GM12801 (cell line): ENCODE data around the gene KCNE4.

Experiments used
- TF ChIP-seq, protein P1 (sequence below): IDR thresholded peaks from one replicate; pipeline ENCODE4 v1.5.1; 2011; ENCODE audit warnings: control low read depth; ENCODE audit not compliant: insufficient read length; ENCODE audit errors: extremely low read depth

KCNE4 gene

DNA sequence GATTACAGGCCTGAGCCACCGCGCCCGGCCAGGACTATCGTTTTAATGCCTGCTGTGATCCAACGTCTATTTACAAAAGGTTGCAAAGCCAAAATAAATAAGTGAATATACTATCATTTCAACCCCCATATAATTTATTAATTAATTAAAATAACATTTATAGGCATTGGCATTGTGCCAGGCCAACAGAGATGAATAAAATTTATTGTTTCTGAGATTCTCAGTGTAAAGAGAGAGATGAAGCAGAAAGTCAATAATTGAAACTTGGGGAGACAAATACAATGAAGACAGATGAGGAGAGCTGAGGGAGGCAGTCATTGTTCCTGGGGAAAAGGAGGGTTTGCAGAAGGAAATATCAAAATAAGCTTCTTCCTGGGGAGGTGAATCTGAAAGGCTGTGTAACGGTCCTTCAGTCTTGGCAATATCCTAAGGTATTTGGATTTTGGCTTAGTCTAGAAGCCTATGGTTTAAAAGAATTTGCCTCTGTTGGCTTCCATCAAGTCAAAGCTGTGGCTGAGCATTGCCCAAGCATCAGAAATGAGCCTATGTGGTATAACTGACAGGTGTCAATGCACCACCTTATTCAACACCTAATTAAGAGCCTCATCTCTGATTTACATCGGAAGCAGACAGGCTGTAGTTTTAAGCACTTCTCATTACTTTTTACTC lies 31.5 kb downstream of the KCNE4 start:
- TF ChIP-seq, protein P1, sequence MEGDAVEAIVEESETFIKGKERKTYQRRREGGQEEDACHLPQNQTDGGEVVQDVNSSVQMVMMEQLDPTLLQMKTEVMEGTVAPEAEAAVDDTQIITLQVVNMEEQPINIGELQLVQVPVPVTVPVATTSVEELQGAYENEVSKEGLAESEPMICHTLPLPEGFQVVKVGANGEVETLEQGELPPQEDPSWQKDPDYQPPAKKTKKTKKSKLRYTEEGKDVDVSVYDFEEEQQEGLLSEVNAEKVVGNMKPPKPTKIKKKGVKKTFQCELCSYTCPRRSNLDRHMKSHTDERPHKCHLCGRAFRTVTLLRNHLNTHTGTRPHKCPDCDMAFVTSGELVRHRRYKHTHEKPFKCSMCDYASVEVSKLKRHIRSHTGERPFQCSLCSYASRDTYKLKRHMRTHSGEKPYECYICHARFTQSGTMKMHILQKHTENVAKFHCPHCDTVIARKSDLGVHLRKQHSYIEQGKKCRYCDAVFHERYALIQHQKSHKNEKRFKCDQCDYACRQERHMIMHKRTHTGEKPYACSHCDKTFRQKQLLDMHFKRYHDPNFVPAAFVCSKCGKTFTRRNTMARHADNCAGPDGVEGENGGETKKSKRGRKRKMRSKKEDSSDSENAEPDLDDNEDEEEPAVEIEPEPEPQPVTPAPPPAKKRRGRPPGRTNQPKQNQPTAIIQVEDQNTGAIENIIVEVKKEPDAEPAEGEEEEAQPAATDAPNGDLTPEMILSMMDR, result no peak

DNA sequence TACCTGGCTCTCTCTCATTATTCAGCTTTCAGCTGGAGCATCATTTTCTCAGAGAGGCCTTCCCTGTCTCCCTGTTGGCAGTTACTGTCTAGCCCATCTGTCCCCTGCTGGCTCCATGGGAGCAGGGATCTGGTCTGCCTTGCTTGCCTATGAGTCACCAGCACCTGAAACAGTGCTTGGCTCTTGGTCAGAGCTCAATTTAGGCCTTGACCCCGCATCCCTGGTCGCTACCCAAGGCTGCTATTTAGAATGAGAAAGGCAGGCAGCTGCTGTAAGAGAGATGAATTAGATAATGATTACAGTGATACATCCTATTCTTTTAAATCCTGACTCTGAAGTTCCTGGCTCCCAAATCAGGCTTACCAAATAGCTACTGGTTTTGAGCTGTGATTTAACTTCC lies 32.9 kb downstream of the KCNE4 start:
- TF ChIP-seq, protein P1, result no peak

DNA sequence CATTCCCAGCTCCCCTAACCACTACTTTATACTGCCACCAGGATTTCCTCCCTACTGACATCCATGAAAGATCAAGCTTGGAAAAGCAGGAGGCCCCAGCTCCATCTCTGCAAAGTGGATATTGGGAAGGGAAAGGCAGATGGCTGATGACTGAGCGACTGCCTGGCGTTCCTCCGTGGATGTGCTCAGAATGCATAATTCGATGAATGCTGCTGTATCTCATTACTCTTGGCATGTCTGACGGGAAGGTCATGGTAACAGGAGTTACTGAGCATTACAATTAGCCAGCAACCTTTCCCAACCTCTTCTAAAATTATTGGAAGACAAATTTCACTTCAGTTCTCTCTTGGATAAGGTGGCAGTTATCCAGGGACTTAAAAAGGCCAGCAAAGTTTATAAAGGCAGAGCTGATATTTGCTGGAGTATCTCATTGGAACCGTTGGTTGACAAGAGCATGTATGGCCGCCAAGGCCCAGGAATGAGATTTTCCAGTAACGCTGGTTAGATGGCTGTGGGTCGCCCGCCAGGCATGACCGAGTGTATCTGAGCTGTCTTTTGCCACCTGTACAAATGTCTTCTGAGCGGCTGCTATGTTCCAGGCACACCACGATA lies 34.5 kb downstream of the KCNE4 start:
- TF ChIP-seq, protein P1, result no peak

DNA sequence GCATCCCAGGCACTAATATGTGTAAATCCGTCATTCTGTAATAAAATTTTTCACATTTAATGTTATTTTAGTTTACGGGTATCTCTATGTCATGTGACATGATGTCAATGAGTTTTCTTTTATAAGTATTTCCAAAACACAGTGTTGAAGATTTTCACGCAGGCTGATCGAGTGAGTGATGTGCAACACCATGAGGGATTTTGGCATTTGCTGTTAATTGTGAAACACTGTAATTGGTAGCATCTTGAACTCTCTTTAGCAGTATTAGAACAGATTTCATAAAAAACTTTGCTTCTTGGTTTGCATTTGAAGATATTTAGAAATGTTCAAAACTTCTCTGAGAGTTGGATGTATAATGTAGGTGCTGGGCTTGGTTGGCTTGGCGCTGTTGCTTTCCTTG lies 35.5 kb downstream of the KCNE4 start:
- TF ChIP-seq, protein P1, result no peak

DNA sequence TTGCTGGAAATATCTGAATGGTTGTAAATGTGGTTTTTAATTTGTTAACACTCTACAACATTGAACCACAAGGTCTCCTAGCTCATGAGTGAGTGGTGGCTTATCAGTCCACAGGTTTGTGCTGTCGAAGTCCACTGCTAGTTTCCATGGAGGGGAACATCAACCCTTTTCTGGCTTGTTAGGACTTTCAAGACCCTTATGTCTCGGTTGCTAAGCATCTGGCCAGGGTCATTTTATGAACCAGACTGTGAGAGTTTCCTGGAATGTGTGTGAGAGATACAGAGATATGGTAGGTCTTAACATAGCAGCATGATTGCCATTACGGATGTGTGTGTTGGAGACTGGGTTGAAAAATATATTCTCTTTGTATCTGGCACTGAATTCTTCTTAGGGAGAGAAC lies 36.9 kb downstream of the KCNE4 start:
- TF ChIP-seq, protein P1, result no peak

DNA sequence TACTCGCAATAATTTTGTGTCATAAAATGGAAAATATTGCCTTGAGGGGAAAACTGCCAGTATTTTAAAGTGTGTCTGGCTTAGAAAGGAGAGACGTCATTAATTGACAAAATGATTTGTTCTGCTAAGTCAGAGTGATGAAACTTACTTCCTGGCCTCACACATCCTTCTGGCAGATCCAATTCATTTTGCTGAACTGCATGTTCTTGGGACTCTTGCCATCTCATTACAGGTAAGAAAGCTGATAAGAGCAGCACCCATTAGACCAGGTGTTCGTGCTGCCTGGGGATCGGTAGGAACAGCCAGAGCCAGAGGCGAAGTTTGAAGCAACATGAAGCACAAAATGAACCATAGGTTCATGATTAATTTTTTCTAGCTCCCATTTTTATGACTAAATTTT lies 38.0 kb downstream of the KCNE4 start:
- TF ChIP-seq, protein P1, result no peak

DNA sequence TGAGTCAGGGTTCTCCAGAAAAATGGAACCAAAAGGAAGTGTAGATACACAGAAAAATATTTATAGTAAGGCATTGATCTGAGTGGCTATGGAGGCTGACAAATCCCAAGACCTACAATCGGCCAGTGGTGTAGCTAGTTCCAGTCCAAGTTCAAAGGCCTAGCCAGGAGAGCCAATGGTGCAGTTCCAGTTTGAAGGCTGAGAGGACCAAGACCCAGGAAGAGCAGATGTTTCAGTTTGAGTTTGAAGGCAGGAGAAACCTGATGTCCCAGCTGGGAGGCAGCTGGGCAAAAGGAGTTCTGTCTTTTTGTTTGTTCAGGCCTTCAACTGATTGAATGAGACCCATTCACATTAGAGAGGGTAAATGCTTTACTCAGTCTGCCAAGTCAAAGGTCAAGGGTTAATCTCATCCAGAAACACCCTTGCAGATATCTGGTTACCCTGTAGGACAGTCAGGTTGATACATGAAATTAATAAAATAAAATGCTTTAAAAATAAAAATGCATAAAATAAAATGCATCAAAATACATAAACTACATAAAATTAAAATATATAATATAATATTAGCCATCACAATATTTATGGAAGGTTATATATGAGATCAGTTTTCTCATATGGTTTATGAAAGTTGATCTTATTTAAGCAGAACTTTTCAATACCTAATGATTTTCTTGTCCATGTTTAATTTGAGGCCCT lies 38.7 kb downstream of the KCNE4 start:
- TF ChIP-seq, protein P1, result no peak
